HepG2 (cell line): Measurements from ENCODE around the gene ARPC1B. TPM values are rescaled to one million over a fixed set of nuclear protein-coding genes. Genes with fewer than 3 reads are reported as not detected.

Source experiments
- ELF4 ChIP-seq: sonication (generic); formaldehyde crosslinking; IDR thresholded peaks from 2 replicates; pipeline ENCODE4 v1.5.0; 2020; ENCODE audit warnings: missing genetic modification reagents, mild to moderate bottlenecking, moderate library complexity, borderline replicate concordance
- FOXA1 ChIP-seq, 2 experiments: fragments of 450-650 bp in 1 of 2; sonication (generic) in 1 of 2; formaldehyde crosslinking in 1 of 2; IDR thresholded peaks; 2 replicates each; pipeline versions ENCODE4 v1.4.0 to v1.6.1; 2016 to 2020; ENCODE audit warnings: missing genetic modification reagents in 1 of 2
- KMT2A ChIP-seq: sonication (generic); formaldehyde crosslinking; IDR thresholded peaks from 2 replicates; pipeline ENCODE4 v1.4.0; 2020; ENCODE audit warnings: missing genetic modification reagents
- MIER3 ChIP-seq: IDR thresholded peaks from 2 replicates; pipeline ENCODE4 v1.6.1; 2016; ENCODE audit warnings: missing compliant biosample characterization, borderline replicate concordance
- RCOR2 ChIP-seq: IDR thresholded peaks from 2 replicates; pipeline ENCODE4 v1.6.1; 2016; ENCODE audit warnings: missing biosample characterization, missing genetic modification reagents
- XBP1 ChIP-seq: sonication (generic); formaldehyde crosslinking; IDR thresholded peaks from 2 replicates; pipeline ENCODE4 v1.5.0; 2020; ENCODE audit warnings: missing genetic modification reagents
- ZNF253 ChIP-seq: sonication (generic); formaldehyde crosslinking; IDR thresholded peaks from 2 replicates; pipeline ENCODE4 v1.8.0; 2022; ENCODE audit warnings: mild to moderate bottlenecking, missing genetic modification reagents, borderline replicate concordance
- ZNF264 ChIP-seq: sonication (generic); formaldehyde crosslinking; IDR thresholded peaks from 2 replicates; pipeline ENCODE4 v1.4.0; 2020; ENCODE audit warnings: missing genetic modification reagents
- ZNF282 ChIP-seq: fragments of 450-650 bp; IDR thresholded peaks from 2 replicates; pipeline ENCODE4 v1.6.1; 2018; ENCODE audit not compliant: partially characterized antibody
- ZNF460 ChIP-seq: sonication (generic); formaldehyde crosslinking; IDR thresholded peaks from 2 replicates; pipeline ENCODE4 v1.5.1; 2020; ENCODE audit warnings: missing genetic modification reagents, mild to moderate bottlenecking, borderline replicate concordance
- ZNF501 ChIP-seq: sonication (generic); formaldehyde crosslinking; IDR thresholded peaks from 2 replicates; pipeline ENCODE4 v1.5.1; 2020; ENCODE audit warnings: mild to moderate bottlenecking, moderate library complexity, missing genetic modification reagents
- ZNF564 ChIP-seq: sonication (generic); formaldehyde crosslinking; IDR thresholded peaks from 2 replicates; pipeline ENCODE4 v1.8.1; 2023; ENCODE audit warnings: mild to moderate bottlenecking, missing genetic modification reagents
- ZNF737 ChIP-seq: sonication (generic); formaldehyde crosslinking; IDR thresholded peaks from 2 replicates; pipeline ENCODE4 v1.5.0; 2020; ENCODE audit warnings: missing genetic modification reagents, mild to moderate bottlenecking, borderline replicate concordance
- ZNF773 ChIP-seq: sonication (generic); formaldehyde crosslinking; IDR thresholded peaks from 2 replicates; pipeline ENCODE4 v1.4.0; 2020; ENCODE audit warnings: missing genetic modification reagents, borderline replicate concordance
- polyA plus RNA-seq, 8 experiments: library from polyadenylated mRNA; depleted of rRNA in 3 of 8; stranded (reverse) in 7 of 8; unstranded in 1 of 8; fragments of >200 nt; fragmentation: Illumina TruSeq in 4 of 8; extraction: Trizol in 4 of 8; gene quantifications; 2 replicates each; pipeline versions ENCODE4 v1.2.1 to v1.2.3, GENCODE V29; 2011 to 2016; ENCODE audit warnings: low read depth in 4 of 8, missing spikeins in 1 of 8, mixed read lengths in 1 of 8; ENCODE audit not compliant: insufficient read depth in 1 of 8
- total RNA-seq, 5 experiments: library from RNA; depleted of rRNA; stranded (reverse); fragments of >200 nt; fragmentation: Illumina TruSeq; extraction: Trizol; gene quantifications; 2 replicates each; pipeline ENCODE4 v1.2.3, GENCODE V29; 2016; ENCODE audit warnings: low read depth in 1 of 5
- TF ChIP-seq, protein P1 (sequence below): sonication (generic); formaldehyde crosslinking; conservative IDR thresholded peaks from 2 replicates; pipeline ENCODE4 v1.4.0; 2020; ENCODE audit warnings: missing genetic modification reagents
- TF ChIP-seq, protein P2 (sequence below): sonication (generic); formaldehyde crosslinking; IDR thresholded peaks from 2 replicates; pipeline ENCODE4 v1.4.0; 2020; ENCODE audit warnings: missing genetic modification reagents, borderline replicate concordance
- TF ChIP-seq, protein P3 (sequence below): IDR thresholded peaks from 2 replicates; pipeline ENCODE4 v1.6.1; 2012; ENCODE audit warnings: low read depth, low read length, improper control_type of control experiment
- TF ChIP-seq, protein P4 (sequence below): sonication (generic); formaldehyde crosslinking; IDR thresholded peaks from 2 replicates; pipeline ENCODE4 v1.4.0; 2020; ENCODE audit warnings: mild to moderate bottlenecking, missing genetic modification reagents
- TF ChIP-seq, protein P5 (sequence below): fragments of 450-650 bp; IDR thresholded peaks from 2 replicates; pipeline ENCODE4 v1.6.1; 2016
- TF ChIP-seq, protein P6 (sequence below): sonication (generic); formaldehyde crosslinking; IDR thresholded peaks from 2 replicates; pipeline ENCODE4 v1.8.0; 2023; ENCODE audit warnings: mild to moderate bottlenecking, missing genetic modification reagents

The ARPC1B gene
- total and polyA plus RNA-seq, 2 of the 13 experiments (the other 11 are each of a cell fraction or from before 2014, with no cell fraction given) = 72.9 to 89.1 TPM

DNA sequence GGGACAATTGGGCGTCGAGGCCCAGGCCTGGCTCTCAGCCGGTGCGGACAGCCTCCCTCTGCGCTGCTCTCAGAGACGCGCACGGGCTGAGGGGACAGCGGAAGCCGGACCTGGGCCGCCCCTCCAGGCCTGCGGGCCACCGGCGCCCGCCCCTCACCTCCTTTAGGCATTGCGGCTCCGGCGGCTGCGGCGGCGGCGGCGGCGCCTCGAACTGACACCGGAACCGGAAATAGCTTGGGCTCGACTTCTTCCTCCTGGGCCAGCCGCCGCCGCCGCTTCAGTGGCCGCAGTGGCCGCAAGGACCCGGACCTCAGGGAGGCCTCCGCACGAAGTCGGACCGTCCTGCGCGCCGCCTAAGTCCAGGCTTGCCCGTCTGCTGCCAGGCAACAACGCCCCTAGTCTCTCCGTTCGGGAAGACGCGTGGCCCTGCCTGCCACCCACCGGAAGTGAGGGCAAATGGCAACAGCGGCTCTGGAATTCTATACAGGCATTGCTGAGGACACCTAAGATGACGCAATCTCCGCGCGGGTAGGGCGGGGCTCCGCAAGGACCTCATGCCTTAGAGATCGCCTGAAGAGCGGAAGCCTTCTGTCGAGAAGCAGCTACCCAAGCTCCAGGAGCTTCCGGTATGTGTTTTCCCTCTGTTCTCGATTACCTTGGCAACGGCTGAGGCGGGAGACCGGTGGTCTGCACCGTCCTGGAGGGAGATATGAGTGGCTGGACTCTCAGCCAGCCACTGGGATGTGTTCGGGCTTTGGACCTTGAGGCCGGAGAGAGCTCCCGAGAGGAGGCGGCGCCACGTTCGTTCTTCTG lies 34.1 kb downstream of the ARPC1B start, which contains the start of the genes BUD31 and PDAP1 (continued):
- TF ChIP-seq, protein P1, sequence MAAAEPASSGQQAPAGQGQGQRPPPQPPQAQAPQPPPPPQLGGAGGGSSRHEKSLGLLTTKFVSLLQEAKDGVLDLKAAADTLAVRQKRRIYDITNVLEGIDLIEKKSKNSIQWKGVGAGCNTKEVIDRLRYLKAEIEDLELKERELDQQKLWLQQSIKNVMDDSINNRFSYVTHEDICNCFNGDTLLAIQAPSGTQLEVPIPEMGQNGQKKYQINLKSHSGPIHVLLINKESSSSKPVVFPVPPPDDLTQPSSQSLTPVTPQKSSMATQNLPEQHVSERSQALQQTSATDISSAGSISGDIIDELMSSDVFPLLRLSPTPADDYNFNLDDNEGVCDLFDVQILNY = no peak; the same call in 1 of the 2 replicates
- TF ChIP-seq, protein P2, sequence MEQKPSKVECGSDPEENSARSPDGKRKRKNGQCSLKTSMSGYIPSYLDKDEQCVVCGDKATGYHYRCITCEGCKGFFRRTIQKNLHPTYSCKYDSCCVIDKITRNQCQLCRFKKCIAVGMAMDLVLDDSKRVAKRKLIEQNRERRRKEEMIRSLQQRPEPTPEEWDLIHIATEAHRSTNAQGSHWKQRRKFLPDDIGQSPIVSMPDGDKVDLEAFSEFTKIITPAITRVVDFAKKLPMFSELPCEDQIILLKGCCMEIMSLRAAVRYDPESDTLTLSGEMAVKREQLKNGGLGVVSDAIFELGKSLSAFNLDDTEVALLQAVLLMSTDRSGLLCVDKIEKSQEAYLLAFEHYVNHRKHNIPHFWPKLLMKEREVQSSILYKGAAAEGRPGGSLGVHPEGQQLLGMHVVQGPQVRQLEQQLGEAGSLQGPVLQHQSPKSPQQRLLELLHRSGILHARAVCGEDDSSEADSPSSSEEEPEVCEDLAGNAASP (CRISPR knock-in tag) = peak; percentile 74
- TF ChIP-seq ELF4 (CRISPR knock-in tag) (no peak), FOXA1 (IDR thresholded peaks at IDR 0.05) (no peak), FOXA1 (CRISPR knock-in tag; IDR thresholded peaks at IDR 0.05) (no peak), ZNF460 (CRISPR knock-in tag) (no peak), ZNF737 (CRISPR knock-in tag) (0 out of 2 replicates have a peak, but pooled peaks have one; percentile 21), XBP1 (CRISPR knock-in tag) (no peak), KMT2A (peak; percentile 51; the same call in 1 of the 2 replicates), RCOR2 (CRISPR knock-in tag) (0 out of 2 replicates have a peak, but pooled peaks have one; percentile 33), ZNF501 (peak; percentile 90), MIER3 (CRISPR knock-in tag) (peak; percentile 63; the same call in 1 of the 2 replicates), ZNF564 (peak; percentile 51; the same call in 1 of the 2 replicates), ZNF264 (no peak), ZNF282 (no peak), ZNF253 (no peak), ZNF773 (no peak)
- TF ChIP-seq, protein P3, sequence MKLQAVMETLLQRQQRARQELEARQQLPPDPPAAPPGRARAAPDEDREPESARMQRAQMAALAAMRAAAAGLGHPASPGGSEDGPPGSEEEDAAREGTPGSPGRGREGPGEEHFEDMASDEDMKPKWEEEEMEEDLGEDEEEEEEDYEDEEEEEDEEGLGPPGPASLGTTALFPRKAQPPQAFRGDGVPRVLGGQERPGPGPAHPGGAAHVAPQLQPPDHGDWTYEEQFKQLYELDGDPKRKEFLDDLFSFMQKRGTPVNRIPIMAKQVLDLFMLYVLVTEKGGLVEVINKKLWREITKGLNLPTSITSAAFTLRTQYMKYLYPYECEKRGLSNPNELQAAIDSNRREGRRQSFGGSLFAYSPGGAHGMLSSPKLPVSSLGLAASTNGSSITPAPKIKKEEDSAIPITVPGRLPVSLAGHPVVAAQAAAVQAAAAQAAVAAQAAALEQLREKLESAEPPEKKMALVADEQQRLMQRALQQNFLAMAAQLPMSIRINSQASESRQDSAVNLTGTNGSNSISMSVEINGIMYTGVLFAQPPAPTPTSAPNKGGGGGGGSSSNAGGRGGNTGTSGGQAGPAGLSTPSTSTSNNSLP = no peak; the same call in 1 of the 2 replicates
- TF ChIP-seq, protein P4, sequence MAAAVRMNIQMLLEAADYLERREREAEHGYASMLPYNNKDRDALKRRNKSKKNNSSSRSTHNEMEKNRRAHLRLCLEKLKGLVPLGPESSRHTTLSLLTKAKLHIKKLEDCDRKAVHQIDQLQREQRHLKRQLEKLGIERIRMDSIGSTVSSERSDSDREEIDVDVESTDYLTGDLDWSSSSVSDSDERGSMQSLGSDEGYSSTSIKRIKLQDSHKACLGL (CRISPR knock-in tag) = no peak; the same call in 1 of the 2 replicates
- TF ChIP-seq, protein P5, sequence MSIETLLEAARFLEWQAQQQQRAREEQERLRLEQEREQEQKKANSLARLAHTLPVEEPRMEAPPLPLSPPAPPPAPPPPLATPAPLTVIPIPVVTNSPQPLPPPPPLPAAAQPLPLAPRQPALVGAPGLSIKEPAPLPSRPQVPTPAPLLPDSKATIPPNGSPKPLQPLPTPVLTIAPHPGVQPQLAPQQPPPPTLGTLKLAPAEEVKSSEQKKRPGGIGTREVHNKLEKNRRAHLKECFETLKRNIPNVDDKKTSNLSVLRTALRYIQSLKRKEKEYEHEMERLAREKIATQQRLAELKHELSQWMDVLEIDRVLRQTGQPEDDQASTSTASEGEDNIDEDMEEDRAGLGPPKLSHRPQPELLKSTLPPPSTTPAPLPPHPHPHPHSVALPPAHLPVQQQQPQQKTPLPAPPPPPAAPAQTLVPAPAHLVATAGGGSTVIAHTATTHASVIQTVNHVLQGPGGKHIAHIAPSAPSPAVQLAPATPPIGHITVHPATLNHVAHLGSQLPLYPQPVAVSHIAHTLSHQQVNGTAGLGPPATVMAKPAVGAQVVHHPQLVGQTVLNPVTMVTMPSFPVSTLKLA = peak; percentile 58
- TF ChIP-seq, protein P6, sequence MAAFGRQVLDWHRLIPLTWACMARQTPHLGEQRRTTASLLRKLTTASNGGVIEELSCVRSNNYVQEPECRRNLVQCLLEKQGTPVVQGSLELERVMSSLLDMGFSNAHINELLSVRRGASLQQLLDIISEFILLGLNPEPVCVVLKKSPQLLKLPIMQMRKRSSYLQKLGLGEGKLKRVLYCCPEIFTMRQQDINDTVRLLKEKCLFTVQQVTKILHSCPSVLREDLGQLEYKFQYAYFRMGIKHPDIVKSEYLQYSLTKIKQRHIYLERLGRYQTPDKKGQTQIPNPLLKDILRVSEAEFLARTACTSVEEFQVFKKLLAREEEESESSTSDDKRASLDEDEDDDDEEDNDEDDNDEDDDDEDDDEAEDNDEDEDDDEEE (CRISPR knock-in tag) = no peak
